Calu3 (cell line): ENCODE measurements around the gene RPS15. TPM values are rescaled to one million over a fixed set of nuclear protein-coding genes. Genes with fewer than 3 reads are reported as not detected.
A peak's percentile ranks its signal among the peaks of the same experiment; 100 is the strongest.

ENCODE experiments used
- BruUV-seq: library from RNA; stranded (reverse); fragments of 400-500 nt; replicated peaks from 2 replicates; lab custom pipeline; 2021; lab: Mats Ljungman, UMichigan
- CTCF ChIA-PET: fragments of 300-600 bp; sonication (Branson Sonifier 250); formaldehyde crosslinking; loops from one replicate; lab custom pipeline; 2022; ENCODE audit warnings: antibody characterized with exemption; lab: Charles Lee
- DNase-seq: peaks from one replicate; pipeline ENCODE4 v3.0.0; 2022
- H3K27ac Mint-ChIP-seq: one replicate; pipeline ENCODE4 v1.8.0; 2022; ENCODE audit warnings: mixed read lengths; ENCODE audit not compliant: unreplicated experiment
- H3K27me3 Mint-ChIP-seq: one replicate; pipeline ENCODE4 v1.8.0; 2022; ENCODE audit warnings: mixed read lengths; ENCODE audit not compliant: unreplicated experiment
- H3K36me3 Mint-ChIP-seq: one replicate; pipeline ENCODE4 v1.8.0; 2022; ENCODE audit warnings: mild to moderate bottlenecking, moderate library complexity, mixed read lengths; ENCODE audit not compliant: insufficient read depth, unreplicated experiment
- H3K4me1 Mint-ChIP-seq: one replicate; pipeline ENCODE4 v1.8.0; 2022; ENCODE audit warnings: mild to moderate bottlenecking, low read depth, mixed read lengths; ENCODE audit not compliant: unreplicated experiment
- H3K4me3 Mint-ChIP-seq: one replicate; pipeline ENCODE4 v1.8.0; 2022; ENCODE audit warnings: mild to moderate bottlenecking, low read depth, moderate library complexity, mixed read lengths; ENCODE audit not compliant: unreplicated experiment
- H3K9me3 Mint-ChIP-seq: one replicate; pipeline ENCODE4 v1.8.0; 2022; ENCODE audit warnings: low read depth, mixed read lengths; ENCODE audit not compliant: unreplicated experiment
- intact Hi-C: fragments of 100-400 bp; cut with micrococcal nuclease; formaldehyde crosslinking; loops from one replicate; pipeline ENCODE4 v1.10.0; 2022; ENCODE audit not compliant: unreplicated experiment
- total RNA-seq: library from RNA; stranded (reverse); gene quantifications from 2 replicates; pipeline ENCODE4 v1.2.3, GENCODE V29; 2022
- TF ChIP-seq, protein P1 (sequence below): fragments of 200-600 bp; IDR thresholded peaks from one replicate; pipeline ENCODE4 v1.8.0; 2022; ENCODE audit warnings: antibody characterized with exemption; ENCODE audit not compliant: unreplicated experiment

RPS15 gene
- total RNA-seq, 1 experiment from 2014 or later = 628 TPM

GRCh38 chr19:1400281-1401137 is 37.7 kb upstream of the RPS15 start:
- Mint-ChIP-seq H3K9me3 (no peaks in the 10 kb centered on the region), H3K27ac (no peak overlapping the region), H3K4me3 (peak overlapping the region; percentile 32), H3K27me3 (no peaks in the 10 kb centered on the region), H3K4me1 (peaks cover 10% of the 10 kb centered on the region), H3K36me3 (peaks cover 19% of the 10 kb centered on the region)
- intact Hi-C loops = no loop called here
- no peak for DNase-seq
- CTCF ChIA-PET = no interaction called here
- BruUV-seq = no TSS peak
- TF ChIP-seq, protein P1, sequence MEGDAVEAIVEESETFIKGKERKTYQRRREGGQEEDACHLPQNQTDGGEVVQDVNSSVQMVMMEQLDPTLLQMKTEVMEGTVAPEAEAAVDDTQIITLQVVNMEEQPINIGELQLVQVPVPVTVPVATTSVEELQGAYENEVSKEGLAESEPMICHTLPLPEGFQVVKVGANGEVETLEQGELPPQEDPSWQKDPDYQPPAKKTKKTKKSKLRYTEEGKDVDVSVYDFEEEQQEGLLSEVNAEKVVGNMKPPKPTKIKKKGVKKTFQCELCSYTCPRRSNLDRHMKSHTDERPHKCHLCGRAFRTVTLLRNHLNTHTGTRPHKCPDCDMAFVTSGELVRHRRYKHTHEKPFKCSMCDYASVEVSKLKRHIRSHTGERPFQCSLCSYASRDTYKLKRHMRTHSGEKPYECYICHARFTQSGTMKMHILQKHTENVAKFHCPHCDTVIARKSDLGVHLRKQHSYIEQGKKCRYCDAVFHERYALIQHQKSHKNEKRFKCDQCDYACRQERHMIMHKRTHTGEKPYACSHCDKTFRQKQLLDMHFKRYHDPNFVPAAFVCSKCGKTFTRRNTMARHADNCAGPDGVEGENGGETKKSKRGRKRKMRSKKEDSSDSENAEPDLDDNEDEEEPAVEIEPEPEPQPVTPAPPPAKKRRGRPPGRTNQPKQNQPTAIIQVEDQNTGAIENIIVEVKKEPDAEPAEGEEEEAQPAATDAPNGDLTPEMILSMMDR = no peak

- BruUV-seq = no TSS peak
- CTCF ChIA-PET = no interaction called here
- Mint-ChIP-seq H3K27me3 (no peaks in the 10 kb centered on the region), H3K4me1 (peaks cover 10% of the 10 kb centered on the region), H3K36me3 (peaks cover 19% of the 10 kb centered on the region), H3K9me3 (no peaks in the 10 kb centered on the region), H3K4me3 (peak within 1 kb of the TSS; percentile 32), H3K27ac (no peak within 1 kb of the TSS)
- intact Hi-C loops = no loop called here
- DNase-seq = no peak
- TF ChIP-seq, protein P1 = peak; percentile 25
Observed at GRCh38 chr19:1401138-1401888, 36.9 kb upstream of the RPS15 start, which contains the start of gene GAMT. Gene GAMT, minus strand, starts transcription at chr19:1401542. Its CDS starts 66 bp downstream, at chr19:1401476.

DNA sequence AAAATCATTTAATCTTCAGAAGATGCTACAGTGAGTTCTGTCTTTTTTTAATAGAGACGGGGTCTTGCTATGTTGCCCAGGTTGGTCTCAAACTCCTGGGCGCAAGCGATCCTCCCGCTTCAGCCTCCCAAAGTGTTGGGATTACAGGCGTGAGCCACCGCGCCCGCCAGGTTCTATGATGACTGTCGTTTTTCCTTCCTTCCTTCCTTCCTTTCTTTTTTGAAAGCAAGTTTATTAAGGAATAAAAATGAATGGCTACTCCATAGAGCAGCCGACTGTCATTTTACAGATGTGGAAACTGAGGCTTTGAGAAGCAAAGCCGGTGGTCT is 36.3 kb upstream of the RPS15 start:
- TF ChIP-seq, protein P1 = no peak
- intact Hi-C loops = no loop called here
- no peaks in the 10 kb centered on the region for H3K9me3 Mint-ChIP-seq
- no peak for DNase-seq
- no peak overlapping the region for H3K27ac Mint-ChIP-seq
- no peak overlapping the region for H3K4me3 Mint-ChIP-seq
- H3K4me1 Mint-ChIP-seq = peaks cover 10% of the 10 kb centered on the region
- CTCF ChIA-PET = no interaction called here
- no peaks in the 10 kb centered on the region for H3K27me3 Mint-ChIP-seq
- BruUV-seq = no TSS peak
- H3K36me3 Mint-ChIP-seq = peaks cover 19% of the 10 kb centered on the region

- H3K4me1 Mint-ChIP-seq = peaks cover 10% of the 10 kb centered on the region
- TF ChIP-seq, protein P1 = no peak
- peak overlapping the region; percentile 4 for H3K4me3 Mint-ChIP-seq
- peaks cover 20% of the 10 kb centered on the region for H3K36me3 Mint-ChIP-seq
- BruUV-seq = no TSS peak
- H3K27ac Mint-ChIP-seq = no peak overlapping the region
- DNase-seq = no peak
- intact Hi-C loops = no loop called here
- CTCF ChIA-PET = no interaction called here
- no peaks in the 10 kb centered on the region for H3K9me3 Mint-ChIP-seq
- no peaks in the 10 kb centered on the region for H3K27me3 Mint-ChIP-seq
Observed at GRCh38 chr19:1402411-1403070, 35.7 kb upstream of the RPS15 start.
